ENCODE results near the gene MRPL51. TPM values are rescaled to one million over a fixed set of nuclear protein-coding genes. Genes with fewer than 3 reads are reported as not detected.

MRPL51 gene
- total and polyA plus RNA-seq, 2 donors (not counting 3 experiments of a cell fraction or from before 2014, with no cell fraction given): 147 to 273 TPM

DNA sequence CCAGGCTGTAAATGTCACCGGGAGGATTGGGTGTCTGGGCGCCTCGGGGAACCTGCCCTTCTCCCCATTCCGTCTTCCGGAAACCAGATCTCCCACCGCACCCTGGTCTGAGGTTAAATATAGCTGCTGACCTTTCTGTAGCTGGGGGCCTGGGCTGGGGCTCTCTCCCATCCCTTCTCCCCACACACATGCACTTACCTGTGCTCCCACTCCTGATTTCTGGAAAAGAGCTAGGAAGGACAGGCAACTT is 42.6 kb upstream of the MRPL51 start:
- H3K4me1 ChIP-seq (ENCODE audit: control insufficient read depth, extremely low read depth, insufficient read depth, low read length): peaks cover 41% of the 10 kb centered on the region

More for the DNA sequence above, 42.6 kb upstream of the MRPL51 start:
- DNase-seq (ENCODE audit: low read depth, low spot score): no peak
- Histone ChIP-seq H3K27me3 (ENCODE audit: control insufficient read depth in 2 of 2, insufficient read depth in 2 of 2, low read length in 2 of 2) (no peaks in the 10 kb centered on the region), H3K9me1 (replicated peaks; ENCODE audit: control insufficient read depth, extremely low read depth, insufficient read depth, low read length) (no peaks in the 10 kb centered on the region), H4K20me1 (replicated peaks; ENCODE audit: control insufficient read depth, extremely low read depth, insufficient read depth, low read length) (no peaks in the 10 kb centered on the region), H3K9me3 (replicated peaks; ENCODE audit: control insufficient read depth, insufficient read depth, low read length) (no peaks in the 10 kb centered on the region), H3K4me2 (ENCODE audit: insufficient read depth, low read length) (peak overlapping the region; percentile 60), H3K27ac (ENCODE audit: insufficient read depth, low read depth, low read length) (peak overlapping the region; percentile 73), H3K4me3 (replicated peaks in 1 of 3; ENCODE audit: insufficient read depth in 1 of 3, low read depth in 1 of 3, low read length in 3 of 3) (peak overlapping the region; percentile 68 to 70 (median 68)), H2AFZ (ENCODE audit: low read depth, low read length) (no peak overlapping the region), H3K36me3 (ENCODE audit: control insufficient read depth in 2 of 2, extremely low read depth in 1 of 2, insufficient read depth in 2 of 2, low read length in 2 of 2) (peaks cover 21 to 30% of the 10 kb centered on the region in 2 experiments), H3K79me2 (ENCODE audit: control insufficient read depth, insufficient read depth, low read length) (peaks cover 31% of the 10 kb centered on the region), H3K9ac (replicated peaks; ENCODE audit: extremely low read depth, insufficient read depth, low read length) (peak overlapping the region; percentile 96)
- intact Hi-C loops (cut with micrococcal nuclease) (loop anchor here (1.0 to 2.0 kb wide), 3 partner anchors 19 to 213 kb away; no protein-coding TSS in a partner anchor), dilution Hi-C loops (cut with MboI; ENCODE audit: extremely low pct_ligation_motif_present, low sequenced_read_pairs) (no loop called here)
- no peak for FAIRE-seq
- TF ChIP-seq POLR2A (IDR thresholded peaks at IDR 0.05; ENCODE audit: low read depth, low read length) (no peak), POLR2AphosphoS5 (IDR thresholded peaks at IDR 0.05; ENCODE audit: insufficient read depth, low read depth, low read length) (no peak), FOS (IDR thresholded peaks at IDR 0.05; ENCODE audit: borderline replicate concordance, insufficient read depth, low read length) (no peak), EZH2 (IDR thresholded peaks at IDR 0.05; ENCODE audit: borderline replicate concordance, low read depth, low read length, severe bottlenecking) (no peak), GATA2 (IDR thresholded peaks at IDR 0.05; ENCODE audit: insufficient read depth, insufficient read length, low read depth, low read length) (no peak), CTCF (IDR thresholded peaks at IDR 0.05; ENCODE audit: extremely low read depth in 1 of 2, insufficient read depth in 1 of 2, low read depth in 1 of 2, low read length in 2 of 2) (no peak), JUN (IDR thresholded peaks at IDR 0.05; ENCODE audit: borderline replicate concordance, insufficient read depth, insufficient read length, low read depth) (no peak), MYC (IDR thresholded peaks at IDR 0.05; ENCODE audit: low read depth, low read length) (no peak)
- TF ChIP-seq, protein P1, sequence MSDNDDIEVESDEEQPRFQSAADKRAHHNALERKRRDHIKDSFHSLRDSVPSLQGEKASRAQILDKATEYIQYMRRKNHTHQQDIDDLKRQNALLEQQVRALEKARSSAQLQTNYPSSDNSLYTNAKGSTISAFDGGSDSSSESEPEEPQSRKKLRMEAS (IDR thresholded peaks at IDR 0.05; ENCODE audit: insufficient read depth, insufficient read length): no peak
- CTCF ChIA-PET: interaction anchor here (1.4 to 4.5 kb wide), 4 partner anchors 22 to 112 kb away, joined by 3 to 61 read pairs (median 6); no protein-coding TSS in a partner anchor
- POLR2A ChIA-PET: interaction anchor here (1.4 to 2.4 kb wide), 2 partner anchors 14 to 18 kb away, joined by 7 to 14 read pairs; no protein-coding TSS in a partner anchor
- BruUV-seq (replicated peaks): no TSS peak

Data from endothelial cell of umbilical vein (primary cell).